DMS153 treated with DMSO at 0.1 percent for 48 hours (cell line): ENCODE results near the gene MTLN.
"Not testable (repeated sequence)": the region's sequence is repeated elsewhere in the genome, so short reads cannot be mapped to it uniquely, and the experiment has no call there.

Experiments
- DNase-seq: peaks from one replicate; lab custom pipeline; 2025; ENCODE audit not compliant: unreplicated experiment; lab: John Stamatoyannopoulos, UW

Gene MTLN, protein sequence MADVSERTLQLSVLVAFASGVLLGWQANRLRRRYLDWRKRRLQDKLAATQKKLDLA

DNA sequence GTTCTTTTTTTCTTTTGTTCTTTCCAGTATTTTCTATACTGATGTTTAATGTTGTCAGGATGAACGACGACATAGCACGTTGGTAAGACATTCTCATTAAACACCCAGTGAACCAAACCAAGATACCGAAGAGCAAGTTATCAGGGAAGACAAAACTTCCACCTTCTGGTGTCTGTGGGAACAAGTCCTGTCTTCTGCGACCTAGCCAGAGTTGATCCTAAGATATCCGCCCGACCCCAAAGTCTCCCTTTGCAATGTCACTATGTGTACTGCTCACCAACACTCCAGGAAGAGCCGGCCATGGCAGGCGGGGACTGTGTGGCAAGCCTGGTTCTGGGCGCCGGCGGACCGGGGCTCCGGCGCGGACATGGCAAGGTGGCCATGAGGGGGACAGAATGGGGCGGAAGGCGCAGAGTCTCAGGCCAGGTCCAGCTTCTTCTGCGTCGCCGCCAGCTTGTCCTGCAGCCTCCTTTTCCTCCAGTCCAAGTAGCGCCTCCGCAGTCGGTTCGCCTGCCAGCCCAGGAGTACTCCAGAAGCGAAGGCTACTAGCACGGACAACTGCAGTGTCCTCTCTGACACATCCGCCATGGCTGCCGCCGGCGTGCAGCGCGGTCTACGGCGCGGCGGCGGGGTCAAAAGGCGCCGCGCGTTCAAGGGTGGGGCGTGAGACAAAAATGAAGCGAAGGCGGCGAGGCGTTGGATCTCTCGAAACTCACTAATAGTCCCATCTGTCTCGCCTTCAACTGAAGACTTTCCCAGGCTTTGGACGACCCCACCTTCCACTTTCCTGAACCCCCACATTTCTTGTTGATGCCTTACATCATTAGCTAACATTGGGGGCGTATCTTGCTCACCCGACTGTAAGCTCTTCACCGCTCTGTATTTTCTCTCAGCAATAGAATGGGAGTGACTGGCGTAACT lies at the start of gene MTLN:
TSS of gene MTLN (minus strand) at position 610 of the 921 bp plus-strand sequence. CDS start at position 588, 22 bp downstream.
- peak; percentile 58 for DNase-seq

DNA sequence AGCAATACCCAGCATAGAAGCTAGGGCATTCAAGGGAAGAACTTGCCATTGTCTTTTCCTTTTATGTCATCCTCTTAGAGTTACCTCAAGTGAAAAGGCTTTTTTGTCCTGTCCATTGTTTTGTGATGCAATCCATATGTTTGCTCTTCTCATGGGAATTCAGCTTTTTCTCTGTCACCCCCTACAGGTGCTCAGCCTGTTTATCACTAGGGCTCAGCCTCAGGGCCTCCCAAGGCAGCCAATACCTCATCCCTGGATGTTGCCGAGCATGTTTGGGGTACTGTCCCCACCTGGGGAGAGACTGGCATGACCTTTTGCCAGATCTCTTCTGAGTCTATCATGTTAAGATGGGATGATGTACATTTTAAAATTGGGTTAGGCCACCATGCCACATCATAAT lies 49.6 kb upstream of the MTLN start:
- not testable (repeated sequence) for DNase-seq

DNA sequence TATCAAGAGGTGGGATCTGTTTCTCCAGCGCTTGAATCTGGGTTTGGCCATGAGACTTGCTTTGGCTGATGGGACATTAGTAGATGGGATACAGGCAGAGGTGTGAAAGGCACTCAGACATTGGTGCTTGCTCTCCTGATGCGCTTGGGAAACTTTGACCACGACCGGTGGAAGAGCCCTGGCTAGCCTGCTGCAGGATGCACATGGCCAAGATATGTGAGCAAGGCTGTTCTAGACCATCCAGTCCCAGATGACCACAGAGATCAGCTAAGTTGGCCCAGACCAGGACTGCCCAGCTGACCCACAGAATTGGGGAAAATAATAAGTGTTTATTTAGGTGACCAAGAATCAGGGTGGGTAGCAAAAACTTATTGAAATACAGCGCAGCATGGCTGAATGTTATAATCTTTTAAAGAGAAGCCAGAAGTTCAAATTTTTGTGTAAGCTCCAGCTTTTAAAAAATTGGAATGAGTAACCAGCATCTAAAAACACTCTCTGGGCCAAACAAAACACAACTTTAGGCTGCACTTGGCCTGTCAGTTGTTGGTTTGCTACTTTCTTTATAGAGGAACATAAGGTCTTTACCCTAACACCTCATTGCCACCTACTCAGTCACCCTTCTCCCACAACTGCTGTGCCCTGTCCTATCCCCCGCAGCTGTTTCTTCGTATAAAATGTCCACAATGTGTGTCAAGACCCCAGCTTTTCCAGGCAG lies 35.9 kb upstream of the MTLN start:
- not testable (repeated sequence) for DNase-seq

DNA sequence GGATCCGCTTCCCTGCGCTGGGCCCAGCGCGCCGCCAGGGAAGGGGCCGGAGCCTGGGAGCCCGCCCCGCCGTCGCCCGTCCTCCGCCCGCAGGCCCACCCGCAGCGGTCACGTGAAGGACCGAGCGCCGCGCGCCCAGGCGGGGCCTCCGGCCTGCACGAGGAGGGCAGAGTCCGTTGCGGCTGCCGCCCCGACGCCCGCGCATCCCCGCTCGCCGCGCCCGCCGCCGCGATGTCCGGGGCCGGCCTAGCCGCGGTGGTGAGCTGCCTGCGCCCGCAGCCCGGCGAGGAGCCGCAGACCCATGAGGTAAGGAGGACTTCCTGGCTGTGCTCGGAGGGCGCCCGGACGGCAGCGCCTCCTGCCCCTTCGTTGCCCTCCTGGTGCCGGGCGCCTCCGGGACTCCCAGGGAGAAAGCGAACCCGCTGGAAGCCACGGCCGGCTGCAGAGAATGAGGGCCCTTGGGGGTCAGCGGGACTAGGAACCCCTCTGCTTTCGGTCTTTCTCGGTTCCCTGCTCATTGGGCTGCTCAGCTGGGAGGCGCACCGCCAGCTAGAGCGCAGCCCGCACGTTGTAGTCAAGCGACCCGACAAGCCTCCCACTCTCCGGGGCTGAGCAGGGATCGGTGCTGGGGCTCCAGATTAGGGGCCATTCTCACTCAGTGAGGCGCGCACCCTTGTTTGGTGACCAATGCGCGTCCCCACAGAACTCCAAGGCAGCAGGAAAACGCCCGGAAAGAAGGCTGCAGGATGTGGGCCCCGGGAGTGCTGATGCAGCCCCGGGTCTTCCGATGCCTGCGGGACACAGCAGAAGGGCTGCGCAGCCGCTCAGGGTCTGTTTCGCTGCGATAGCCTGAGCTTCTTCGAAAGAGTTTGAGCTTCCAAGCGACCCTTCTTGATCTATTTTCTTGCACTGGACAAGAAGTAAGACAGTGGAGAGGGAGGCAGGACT lies 33.4 kb upstream of the MTLN start:
- DNase-seq: not testable (repeated sequence)

DNA sequence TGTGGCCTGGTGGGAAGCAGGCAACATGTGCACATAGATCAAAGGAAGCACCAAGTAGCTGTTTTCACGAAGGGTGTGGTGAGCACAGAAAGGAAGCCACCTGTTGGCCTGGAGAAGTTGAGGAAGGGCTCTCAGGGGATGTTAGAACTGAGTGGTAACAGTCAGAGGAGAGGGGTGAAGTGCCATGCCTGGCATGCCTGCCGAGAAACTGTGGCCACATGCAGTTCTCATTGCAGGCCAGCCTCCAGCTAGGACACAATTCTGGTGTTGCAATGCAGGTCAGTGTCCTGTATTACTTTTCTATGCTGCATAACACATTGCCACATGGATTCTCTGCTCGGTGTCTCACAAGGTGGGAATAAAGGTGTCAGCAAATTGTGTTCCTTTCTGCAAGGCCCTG lies 30.9 kb upstream of the MTLN start:
- DNase-seq: not testable (repeated sequence)

DNA sequence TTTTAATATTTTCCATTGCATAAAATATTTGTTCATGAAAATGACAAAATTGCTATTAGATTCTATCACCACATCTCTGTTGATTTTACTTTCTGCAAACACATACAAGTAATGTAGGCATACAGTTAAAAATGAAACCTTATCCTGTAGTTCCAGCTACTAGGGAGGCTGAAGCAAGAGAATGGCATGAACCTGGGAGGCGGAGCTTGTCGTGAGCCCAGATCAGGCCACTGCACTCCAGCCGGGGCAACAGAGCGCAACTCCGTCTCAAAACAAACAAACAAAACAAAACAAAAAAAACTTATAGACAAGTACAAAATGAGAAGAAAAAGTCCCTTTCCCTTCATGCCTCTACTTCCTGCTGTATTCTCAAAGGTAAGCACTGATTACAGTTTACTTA lies 22.2 kb upstream of the MTLN start:
- DNase-seq: not testable (repeated sequence)

DNA sequence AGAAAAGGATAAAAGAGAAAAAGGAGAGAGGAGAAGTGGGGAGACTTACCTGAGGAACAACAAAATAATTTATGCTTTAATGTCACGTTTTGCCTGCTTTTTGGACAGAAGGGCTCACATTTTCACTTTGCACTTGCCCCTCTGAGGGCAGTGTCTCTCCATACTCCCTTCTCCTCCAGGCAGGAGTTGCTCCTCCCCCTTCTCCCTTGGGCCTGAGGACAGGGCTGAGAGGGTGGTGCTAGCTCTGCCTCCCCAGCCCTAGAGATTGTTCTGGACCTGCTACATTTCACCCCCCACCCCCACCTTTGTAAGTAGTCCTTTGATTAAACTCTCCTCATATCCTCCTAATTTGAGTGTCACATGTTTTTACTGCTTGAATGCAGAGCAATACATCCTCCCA lies 17.5 kb upstream of the MTLN start:
- DNase-seq: not testable (repeated sequence)

DNA sequence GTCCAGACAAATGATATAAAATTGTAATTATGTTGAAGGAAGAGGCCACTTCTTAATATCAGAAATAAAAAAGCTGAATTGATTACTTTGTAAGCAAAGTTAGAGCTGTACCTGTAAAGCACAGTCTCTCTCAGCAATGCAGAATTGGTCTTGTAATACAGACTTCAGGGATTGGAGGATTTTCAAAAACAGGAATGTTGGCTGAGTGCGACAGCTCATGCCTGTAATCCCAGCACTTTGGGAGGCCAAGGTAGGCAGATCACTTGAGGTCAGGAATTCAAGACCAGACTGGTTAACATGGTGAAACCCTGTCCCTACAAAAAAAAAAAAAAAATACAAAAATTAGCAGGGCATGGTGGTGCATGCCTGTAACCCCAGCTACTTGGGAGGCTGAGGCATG lies 10.3 kb upstream of the MTLN start:
- not testable (repeated sequence) for DNase-seq

DNA sequence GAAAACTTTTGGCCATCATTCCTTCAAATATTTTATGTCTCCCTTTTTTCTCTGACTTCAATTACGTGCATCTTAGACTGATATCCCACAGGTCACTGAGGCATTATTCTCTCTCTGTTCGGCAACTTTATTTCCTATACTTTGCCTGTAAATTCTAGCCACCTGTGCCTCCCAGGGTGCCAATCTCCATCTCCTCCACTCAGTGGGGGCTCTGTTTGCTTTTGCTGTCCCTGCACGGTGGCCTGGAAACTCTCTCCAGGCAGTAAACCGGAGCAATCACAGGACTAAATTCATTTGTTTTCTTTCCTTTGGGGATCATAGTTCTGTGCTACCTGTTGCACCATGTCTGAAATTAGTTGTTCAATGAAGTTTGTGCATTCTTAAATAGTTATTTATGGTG lies 9.6 kb upstream of the MTLN start:
- no peak for DNase-seq

DNA sequence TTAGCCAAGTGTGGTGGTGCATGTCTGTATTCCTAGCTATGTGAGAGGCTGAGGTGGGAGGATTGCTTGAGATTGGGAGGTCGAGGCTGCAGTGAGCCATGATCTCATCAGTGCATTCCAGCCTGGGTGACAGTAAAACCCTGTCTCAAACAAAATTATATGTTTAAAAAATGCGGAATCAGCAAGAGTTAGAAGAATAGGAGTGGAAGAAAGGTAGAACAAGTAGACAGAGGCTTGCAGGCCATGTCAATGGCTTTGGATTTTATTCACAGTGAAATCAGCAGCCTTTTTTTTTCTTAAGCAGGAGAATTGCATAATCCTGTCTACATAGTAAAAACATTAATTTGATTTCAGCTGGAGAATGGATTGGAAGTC lies 7.8 kb upstream of the MTLN start:
- no peak for DNase-seq

DNA sequence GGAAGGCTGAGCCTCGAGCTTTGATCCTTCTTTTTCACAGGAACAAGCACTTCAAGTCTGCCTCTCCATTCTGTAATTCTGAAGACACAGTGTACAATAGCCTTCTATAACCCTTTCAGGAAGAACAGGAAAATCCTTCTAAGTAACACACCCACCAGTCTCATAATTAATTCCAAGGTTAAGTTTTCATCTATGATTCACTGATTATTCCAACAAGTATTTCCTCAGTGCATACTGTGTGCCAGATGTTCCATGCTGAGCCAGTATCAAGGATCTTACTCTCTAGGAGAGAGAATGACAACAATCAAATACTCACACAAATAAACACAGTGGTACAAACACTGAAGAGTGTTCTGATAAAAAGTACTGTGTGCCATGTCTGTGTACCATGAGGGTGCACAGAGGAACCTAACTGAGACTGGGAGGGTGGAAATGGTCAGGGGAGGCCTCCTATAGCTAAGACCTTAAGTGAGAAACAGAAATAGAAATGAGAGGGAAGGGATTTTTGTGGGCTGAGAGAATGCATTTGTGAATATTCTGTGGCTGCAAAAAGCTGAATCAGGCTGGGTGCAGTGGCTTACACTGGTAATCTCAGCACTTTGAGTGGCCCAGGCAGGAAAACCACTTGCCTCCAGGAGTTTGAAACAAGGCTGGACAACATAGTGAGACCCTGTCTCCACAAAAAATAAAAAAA lies 7.3 kb upstream of the MTLN start:
- no peak for DNase-seq

DNA sequence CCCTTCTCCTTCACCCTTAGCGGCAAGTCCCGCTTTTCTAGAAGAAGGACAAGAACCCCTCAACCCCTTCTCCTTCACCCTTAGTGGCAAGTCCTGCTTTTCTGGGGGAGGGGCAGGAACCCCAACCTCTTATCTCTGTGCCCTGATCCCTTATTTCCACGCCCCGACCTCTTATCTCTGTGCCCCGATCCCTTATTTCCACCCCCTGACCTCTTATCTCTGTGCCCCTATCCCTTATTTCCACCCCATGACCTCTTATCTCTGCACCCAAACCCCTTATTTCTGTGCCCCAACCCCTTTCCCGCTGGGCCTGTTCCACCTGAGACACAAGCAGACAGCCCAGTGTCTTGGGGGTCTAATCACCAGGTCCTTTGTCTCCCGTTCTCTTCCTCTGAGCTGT lies 6.5 kb upstream of the MTLN start:
- not testable (repeated sequence) for DNase-seq

DNA sequence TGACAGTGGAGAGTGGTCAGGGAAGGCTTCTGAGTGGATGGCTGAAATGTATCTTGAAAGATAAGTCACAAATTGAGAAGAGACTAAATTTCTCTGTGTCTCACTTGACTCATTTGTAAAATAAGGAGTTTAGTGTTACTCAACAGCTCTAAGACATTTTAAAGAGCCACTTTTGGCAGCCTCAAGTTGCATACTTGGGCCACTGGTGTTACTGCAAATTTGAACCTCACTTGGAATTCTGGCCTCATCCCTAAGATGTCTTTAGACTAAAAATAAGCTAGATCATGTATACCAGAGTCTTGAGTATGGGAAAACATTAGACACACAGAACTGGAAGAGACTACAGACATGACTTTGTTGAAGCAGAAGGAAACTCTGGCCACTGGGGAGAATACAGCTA lies 4.5 kb upstream of the MTLN start:
- DNase-seq: no peak

DNA sequence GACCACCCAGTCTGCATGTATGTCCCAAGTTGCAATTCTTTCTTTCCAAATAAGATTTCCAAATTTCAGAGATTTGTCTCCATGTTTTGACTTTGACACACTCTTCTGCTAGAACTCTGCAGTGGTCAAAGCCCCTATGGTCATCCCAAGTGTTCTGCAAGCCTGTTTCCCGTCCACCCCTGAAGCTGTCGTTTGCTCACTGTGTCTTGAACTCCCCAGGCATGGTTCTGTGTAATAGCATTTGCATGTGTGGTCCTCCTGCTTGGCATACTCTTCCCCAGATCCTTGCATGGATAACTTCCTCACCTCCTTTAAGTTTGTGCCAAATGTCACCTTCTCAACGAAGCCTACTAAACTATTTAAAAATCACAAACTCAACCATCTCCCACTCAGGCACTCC lies 3.9 kb upstream of the MTLN start:
- DNase-seq: no peak

DNA sequence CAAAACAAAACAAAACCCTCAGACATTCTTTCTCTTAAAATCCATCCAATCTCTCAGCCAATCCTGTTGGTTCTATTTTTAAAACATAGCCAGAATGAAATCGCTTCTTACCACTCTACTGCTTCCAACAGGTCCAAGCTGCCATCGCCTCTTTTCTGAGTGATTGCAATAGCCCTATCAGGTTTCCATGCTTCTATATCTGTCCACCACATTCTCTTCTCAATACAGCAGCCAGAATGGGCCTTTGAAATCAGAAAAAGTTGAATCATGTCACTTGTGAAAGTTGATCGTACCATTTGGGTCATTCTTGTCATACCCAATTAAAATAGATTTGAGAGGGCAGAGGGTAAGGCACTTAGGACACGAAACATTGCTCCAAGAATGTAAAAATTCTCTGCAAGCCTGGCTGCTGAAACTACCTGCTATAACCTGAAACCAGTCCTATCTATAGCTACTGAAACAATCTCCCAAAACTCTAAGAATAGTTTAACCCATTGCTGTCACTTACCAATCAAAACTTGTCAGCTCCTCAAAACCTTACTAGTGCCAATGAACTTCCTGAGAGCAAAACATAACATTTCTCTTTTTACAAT lies 3.3 kb upstream of the MTLN start:
- no peak for DNase-seq

DNA sequence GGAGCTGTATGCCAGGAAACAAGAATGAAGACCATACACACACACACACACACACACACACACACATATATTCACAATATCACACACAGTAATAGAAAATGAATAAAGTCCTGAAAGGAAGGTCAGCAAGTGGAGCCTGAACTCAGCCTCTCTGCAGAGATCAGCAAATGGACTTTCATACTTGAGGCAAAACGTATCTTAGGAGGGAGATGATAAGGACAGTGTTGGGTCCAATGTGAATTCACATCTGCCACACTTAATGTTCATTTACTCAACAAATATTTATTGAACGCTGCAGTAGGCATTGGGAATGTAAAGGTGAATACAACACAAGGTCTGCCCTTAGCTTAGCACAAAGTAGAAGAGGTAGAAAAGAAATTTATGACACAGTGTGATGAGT lies 2.7 kb upstream of the MTLN start:
- DNase-seq: no peak

DNA sequence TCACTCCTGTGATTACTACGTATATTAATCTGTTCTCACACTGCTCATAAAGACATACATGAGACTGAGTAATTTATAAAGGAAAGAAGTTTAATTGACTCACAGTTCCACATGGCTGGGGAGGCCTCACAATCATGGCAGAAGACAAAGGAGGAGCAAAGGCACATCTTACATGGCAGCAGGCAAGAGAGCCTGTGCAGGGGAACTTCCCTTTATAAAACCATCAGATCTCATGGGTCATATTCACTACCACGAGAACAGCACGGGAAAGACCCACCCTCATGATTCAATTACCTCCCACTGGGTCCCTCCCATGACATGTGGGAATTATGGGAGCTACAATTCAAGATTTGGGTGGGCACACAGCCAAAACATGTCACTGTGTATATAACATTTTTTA lies 1.2 kb upstream of the MTLN start:
- not testable (repeated sequence) for DNase-seq

DNA sequence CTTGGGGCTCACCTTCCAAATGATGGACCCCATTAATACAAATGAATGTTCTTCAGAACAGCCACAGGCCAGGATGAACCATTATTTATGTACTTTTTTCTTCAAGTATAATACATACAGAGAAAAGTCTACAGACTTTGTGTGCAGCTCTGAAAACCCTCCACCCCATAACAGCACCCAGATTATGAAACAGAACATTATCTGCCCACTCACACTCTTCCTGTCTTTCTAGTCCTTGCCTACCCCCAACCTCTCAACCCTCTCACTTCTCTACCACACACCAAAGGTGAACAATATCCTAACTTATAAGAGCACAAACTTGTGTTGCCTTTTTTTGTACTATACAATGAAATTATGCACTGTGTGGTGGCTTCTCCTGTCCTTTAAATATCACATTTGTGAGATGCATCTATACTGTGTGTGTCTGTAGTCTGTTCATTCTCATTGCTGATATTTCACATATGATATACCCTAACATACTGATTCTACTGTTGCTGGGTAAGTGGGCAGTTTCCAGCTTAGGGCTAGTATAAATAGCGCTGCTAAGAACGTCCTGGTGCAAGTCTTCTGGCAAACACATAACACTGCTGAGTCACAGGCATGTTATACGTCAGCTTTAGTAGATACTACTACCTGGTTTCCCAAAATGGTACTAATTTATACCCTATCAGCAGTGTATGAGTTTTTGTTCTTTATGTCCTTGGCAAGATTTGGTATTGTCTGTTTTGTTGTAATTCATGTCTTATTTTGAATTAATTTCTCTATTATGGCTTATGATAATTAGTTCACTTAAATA lies 6.5 kb downstream of the MTLN start:
- DNase-seq: no peak
